ENCODE data around the gene IRAK2. TPM values are rescaled to one million over a fixed set of nuclear protein-coding genes. Genes with fewer than 3 reads are reported as not detected.
"Not testable (repeated sequence)": the region's sequence is repeated elsewhere in the genome, so short reads cannot be mapped to it uniquely, and the experiment has no call there.

Gene IRAK2
- total and polyA plus RNA-seq, 5 donors: 0.63 to 1.5 (median 1.4) TPM

- no peak for ATAC-seq
- Histone ChIP-seq H3K4me3 (ENCODE audit: low read length) (no peak overlapping the region), H3K9me3 (ENCODE audit: control insufficient read depth, low read length) (no peaks in the 10 kb centered on the region), H3K27me3 (ENCODE audit: control insufficient read depth, insufficient read depth) (no peaks in the 10 kb centered on the region), H3K4me1 (ENCODE audit: control insufficient read depth, insufficient read depth, low read length) (no peaks in the 10 kb centered on the region), H3K27ac (ENCODE audit: low read length) (no peak overlapping the region)
- DNase-seq: no peak
- 73% methylated on average over 6 of the region's 6 CpGs for WGBS
- intact Hi-C loops (cut with DNase I): loop anchor here in 2 of 4 donors (10.0 kb wide), 1 partner anchor 64 kb away; no protein-coding TSS in a partner anchor
These were observed 3.8 kb upstream of the IRAK2 start for GRCh38 chr3:10160925-10161324.

GRCh38 chr3:10162185-10162584 is 2.5 kb upstream of the IRAK2 start:
- intact Hi-C loops (cut with DNase I): loop anchor here in 2 of 4 donors (10.0 kb wide), 1 partner anchor 63 kb away; no protein-coding TSS in a partner anchor
- Histone ChIP-seq H3K4me3 (ENCODE audit: low read length) (no peak overlapping the region), H3K4me1 (ENCODE audit: control insufficient read depth, insufficient read depth, low read length) (no peaks in the 10 kb centered on the region), H3K27me3 (ENCODE audit: control insufficient read depth, insufficient read depth) (no peaks in the 10 kb centered on the region), H3K27ac (ENCODE audit: low read length) (no peak overlapping the region), H3K9me3 (ENCODE audit: control insufficient read depth, low read length) (no peaks in the 10 kb centered on the region)
- DNase-seq: no peak
- ATAC-seq: no peak
- WGBS: 89% methylated on average over 6 of the region's 6 CpGs

GRCh38 chr3:10164201-10164545 is 546 bp upstream of the IRAK2 start:
- H3K9me3 ChIP-seq (ENCODE audit: control insufficient read depth, low read length); H3K4me1 ChIP-seq (ENCODE audit: control insufficient read depth, insufficient read depth, low read length); H3K27me3 ChIP-seq (ENCODE audit: control insufficient read depth, insufficient read depth); H3K27ac ChIP-seq (ENCODE audit: low read length); H3K4me3 ChIP-seq (ENCODE audit: low read length); DNase-seq; ATAC-seq: not testable (repeated sequence)
- WGBS: 74% methylated on average over 12 of the region's 12 CpGs
- intact Hi-C loops (cut with DNase I): loop anchor here in 3 of 4 donors (2.0 to 10.0 kb wide), 2 partner anchors 59 to 61 kb away; no protein-coding TSS in a partner anchor

- intact Hi-C loops (cut with DNase I): loop anchor here in 2 of 4 donors (10.0 kb wide), 1 partner anchor 59 kb away; no protein-coding TSS in a partner anchor
- Histone ChIP-seq H3K9me3 (ENCODE audit: control insufficient read depth, low read length) (no peaks in the 10 kb centered on the region), H3K4me1 (ENCODE audit: control insufficient read depth, insufficient read depth, low read length) (no peaks in the 10 kb centered on the region), H3K27me3 (ENCODE audit: control insufficient read depth, insufficient read depth) (no peaks in the 10 kb centered on the region), H3K27ac (ENCODE audit: low read length) (no peak overlapping the region), H3K4me3 (ENCODE audit: low read length) (no peak overlapping the region)
- DNase-seq: no peak
- 93% methylated on average over 5 of the region's 5 CpGs for WGBS
- ATAC-seq: no peak
These were observed 1.5 kb downstream of the IRAK2 start for GRCh38 chr3:10166213-10166604.

- 74% methylated on average over 8 of the region's 8 CpGs for WGBS
- no peaks in the 10 kb centered on the region for H3K9me3 ChIP-seq (ENCODE audit: control insufficient read depth, low read length)
- no peak for DNase-seq
- ATAC-seq: no peak
- H3K27ac ChIP-seq (ENCODE audit: low read length): no peak overlapping the region
- H3K27me3 ChIP-seq (ENCODE audit: control insufficient read depth, insufficient read depth): no peaks in the 10 kb centered on the region
- H3K4me1 ChIP-seq (ENCODE audit: control insufficient read depth, insufficient read depth, low read length): peaks cover 2% of the 10 kb centered on the region
- no peak overlapping the region for H3K4me3 ChIP-seq (ENCODE audit: low read length)
- intact Hi-C loops (cut with DNase I): loop anchor here in 2 of 4 donors (10.0 kb wide), 1 partner anchor 56 kb away; no protein-coding TSS in a partner anchor
These were observed 4.3 kb downstream of the IRAK2 start for GRCh38 chr3:10169000-10169496.

GRCh38 chr3:10170915-10171478 is 6.3 kb downstream of the IRAK2 start:
- no peak overlapping the region for H3K4me3 ChIP-seq (ENCODE audit: low read length)
- no peak overlapping the region for H3K27ac ChIP-seq (ENCODE audit: low read length)
- ATAC-seq (no peak), DNase-seq (no peak)
- 79% methylated on average over 13 of the region's 13 CpGs for WGBS
- H3K4me1 ChIP-seq (ENCODE audit: control insufficient read depth, insufficient read depth, low read length): peaks cover 2% of the 10 kb centered on the region
- no peaks in the 10 kb centered on the region for H3K27me3 ChIP-seq (ENCODE audit: control insufficient read depth, insufficient read depth)
- intact Hi-C loops (cut with DNase I): no loop called here
- H3K9me3 ChIP-seq (ENCODE audit: control insufficient read depth, low read length): no peaks in the 10 kb centered on the region

- WGBS: 79% methylated on average over 10 of the region's 10 CpGs
- H3K27ac ChIP-seq (ENCODE audit: low read length): no peak overlapping the region
- no peak for DNase-seq
- peaks cover 2% of the 10 kb centered on the region for H3K4me1 ChIP-seq (ENCODE audit: control insufficient read depth, insufficient read depth, low read length)
- H3K4me3 ChIP-seq (ENCODE audit: low read length): no peak overlapping the region
- no peaks in the 10 kb centered on the region for H3K27me3 ChIP-seq (ENCODE audit: control insufficient read depth, insufficient read depth)
- H3K9me3 ChIP-seq (ENCODE audit: control insufficient read depth, low read length): no peaks in the 10 kb centered on the region
- intact Hi-C loops (cut with DNase I): no loop called here
- ATAC-seq: peak in 1 of 2 donors; percentile 2
These were observed 8.6 kb downstream of the IRAK2 start for GRCh38 chr3:10173095-10173925.

GRCh38 chr3:10173926-10174435 is 9.3 kb downstream of the IRAK2 start:
- Histone ChIP-seq H3K27me3 (ENCODE audit: control insufficient read depth, insufficient read depth) (no peaks in the 10 kb centered on the region), H3K4me3 (ENCODE audit: low read length) (no peak overlapping the region), H3K27ac (ENCODE audit: low read length) (no peak overlapping the region), H3K9me3 (ENCODE audit: control insufficient read depth, low read length) (no peaks in the 10 kb centered on the region), H3K4me1 (ENCODE audit: control insufficient read depth, insufficient read depth, low read length) (peaks cover 2% of the 10 kb centered on the region)
- peak; percentile 95 to 98 for ATAC-seq
- 28% methylated on average over 6 of the region's 6 CpGs for WGBS
- intact Hi-C loops (cut with DNase I): no loop called here
- peak; percentile 83 to 86 (median 85) for DNase-seq

GRCh38 chr3:10175334-10175733 is 10.6 kb downstream of the IRAK2 start:
- not testable (repeated sequence) for H3K27me3 ChIP-seq (ENCODE audit: control insufficient read depth, insufficient read depth); ATAC-seq

GRCh38 chr3:10176150-10176549 is 11.4 kb downstream of the IRAK2 start:
- H3K4me3 ChIP-seq (ENCODE audit: low read length); H3K4me1 ChIP-seq (ENCODE audit: control insufficient read depth, insufficient read depth, low read length); H3K27ac ChIP-seq (ENCODE audit: low read length); intact Hi-C loops (cut with DNase I); H3K27me3 ChIP-seq (ENCODE audit: control insufficient read depth, insufficient read depth); H3K9me3 ChIP-seq (ENCODE audit: control insufficient read depth, low read length); DNase-seq; ATAC-seq: not testable (repeated sequence)
- 91% methylated on average over 4 of the region's 4 CpGs for WGBS

More at GRCh38 chr3:10175334-10175733, 10.6 kb downstream of the IRAK2 start:
- H3K4me3 ChIP-seq (ENCODE audit: low read length); H3K27ac ChIP-seq (ENCODE audit: low read length); intact Hi-C loops (cut with DNase I); H3K4me1 ChIP-seq (ENCODE audit: control insufficient read depth, insufficient read depth, low read length); DNase-seq; H3K9me3 ChIP-seq (ENCODE audit: control insufficient read depth, low read length): not testable (repeated sequence)
- 97% methylated on average over 7 of the region's 7 CpGs for WGBS

- no peak overlapping the region for H3K27ac ChIP-seq (ENCODE audit: low read length)
- H3K4me1 ChIP-seq (ENCODE audit: control insufficient read depth, insufficient read depth, low read length): peaks cover 2% of the 10 kb centered on the region
- WGBS: 88% methylated on average over 12 of the region's 12 CpGs
- no peaks in the 10 kb centered on the region for H3K9me3 ChIP-seq (ENCODE audit: control insufficient read depth, low read length)
- intact Hi-C loops (cut with DNase I): no loop called here
- DNase-seq (no peak), ATAC-seq (no peak)
- H3K4me3 ChIP-seq (ENCODE audit: low read length): no peak overlapping the region
- H3K27me3 ChIP-seq (ENCODE audit: control insufficient read depth, insufficient read depth): no peaks in the 10 kb centered on the region
These were observed 13.0 kb downstream of the IRAK2 start for GRCh38 chr3:10177737-10178136.
